Nucleus accumbens (tissue), 56 donors: Measurements from ENCODE around the gene ERAP2.
"Not testable (repeated sequence)": the region's sequence is repeated elsewhere in the genome, so short reads cannot be mapped to it uniquely, and the experiment has no call there.

Source experiments
- DNase-seq, 56 donors: peaks; one replicate each; lab custom pipeline; 2025; lab: John Stamatoyannopoulos, UW

Gene ERAP2, protein sequence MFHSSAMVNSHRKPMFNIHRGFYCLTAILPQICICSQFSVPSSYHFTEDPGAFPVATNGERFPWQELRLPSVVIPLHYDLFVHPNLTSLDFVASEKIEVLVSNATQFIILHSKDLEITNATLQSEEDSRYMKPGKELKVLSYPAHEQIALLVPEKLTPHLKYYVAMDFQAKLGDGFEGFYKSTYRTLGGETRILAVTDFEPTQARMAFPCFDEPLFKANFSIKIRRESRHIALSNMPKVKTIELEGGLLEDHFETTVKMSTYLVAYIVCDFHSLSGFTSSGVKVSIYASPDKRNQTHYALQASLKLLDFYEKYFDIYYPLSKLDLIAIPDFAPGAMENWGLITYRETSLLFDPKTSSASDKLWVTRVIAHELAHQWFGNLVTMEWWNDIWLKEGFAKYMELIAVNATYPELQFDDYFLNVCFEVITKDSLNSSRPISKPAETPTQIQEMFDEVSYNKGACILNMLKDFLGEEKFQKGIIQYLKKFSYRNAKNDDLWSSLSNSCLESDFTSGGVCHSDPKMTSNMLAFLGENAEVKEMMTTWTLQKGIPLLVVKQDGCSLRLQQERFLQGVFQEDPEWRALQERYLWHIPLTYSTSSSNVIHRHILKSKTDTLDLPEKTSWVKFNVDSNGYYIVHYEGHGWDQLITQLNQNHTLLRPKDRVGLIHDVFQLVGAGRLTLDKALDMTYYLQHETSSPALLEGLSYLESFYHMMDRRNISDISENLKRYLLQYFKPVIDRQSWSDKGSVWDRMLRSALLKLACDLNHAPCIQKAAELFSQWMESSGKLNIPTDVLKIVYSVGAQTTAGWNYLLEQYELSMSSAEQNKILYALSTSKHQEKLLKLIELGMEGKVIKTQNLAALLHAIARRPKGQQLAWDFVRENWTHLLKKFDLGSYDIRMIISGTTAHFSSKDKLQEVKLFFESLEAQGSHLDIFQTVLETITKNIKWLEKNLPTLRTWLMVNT

DNA sequence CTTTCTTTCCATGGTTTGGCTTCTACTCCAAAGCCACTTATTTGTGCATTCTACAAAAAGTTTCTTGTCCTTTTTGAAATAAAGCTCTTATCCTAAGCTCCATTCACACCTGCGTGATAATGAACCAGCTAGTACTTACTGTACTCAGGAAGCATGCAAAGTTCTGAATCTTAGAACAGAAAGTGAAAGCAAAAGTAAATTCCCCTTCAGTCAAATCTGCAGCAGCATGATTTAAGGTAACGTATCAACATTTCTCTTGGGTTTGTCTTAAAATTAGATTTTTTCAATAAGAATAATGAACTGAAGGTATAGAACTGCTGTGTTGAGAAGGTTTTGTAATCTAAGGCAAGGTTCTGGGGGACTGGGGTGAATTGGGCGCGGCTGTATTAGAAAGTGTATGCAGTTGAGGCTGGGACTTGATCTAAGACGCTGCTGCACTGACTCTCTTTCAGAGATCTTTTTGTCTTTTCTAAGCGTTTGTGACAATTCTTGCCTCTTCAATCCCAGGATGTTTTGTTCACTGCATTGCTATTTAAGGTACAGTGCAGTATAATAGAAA lies at the start of gene ERAP2:
TSS of gene ERAP2 (plus strand) at position 209 of the 559 bp plus-strand sequence. CDS start 3,186 bp downstream, outside the sequence.
- DNase-seq: peak in 7 of 56 donors; percentile 6 to 24 (median 20)

DNA sequence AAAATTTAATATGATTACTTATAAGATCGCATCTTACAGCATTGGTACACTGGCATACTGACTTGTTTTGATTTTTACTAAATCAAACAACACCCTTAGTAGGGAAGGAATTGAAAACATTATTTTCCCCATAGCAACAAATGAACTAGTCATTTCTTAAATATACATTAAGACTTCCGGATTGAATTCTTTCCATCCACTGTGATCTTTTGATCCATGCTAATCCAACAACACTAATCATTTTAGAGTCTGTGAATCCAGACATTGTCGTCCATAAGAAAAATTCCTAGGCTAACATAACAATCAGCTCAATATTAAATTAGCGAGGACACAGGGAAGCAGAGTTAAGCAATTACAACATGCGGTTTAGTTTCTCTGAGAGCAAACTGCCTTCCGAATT lies 47.0 kb upstream of the ERAP2 start:
- no peak for DNase-seq

DNA sequence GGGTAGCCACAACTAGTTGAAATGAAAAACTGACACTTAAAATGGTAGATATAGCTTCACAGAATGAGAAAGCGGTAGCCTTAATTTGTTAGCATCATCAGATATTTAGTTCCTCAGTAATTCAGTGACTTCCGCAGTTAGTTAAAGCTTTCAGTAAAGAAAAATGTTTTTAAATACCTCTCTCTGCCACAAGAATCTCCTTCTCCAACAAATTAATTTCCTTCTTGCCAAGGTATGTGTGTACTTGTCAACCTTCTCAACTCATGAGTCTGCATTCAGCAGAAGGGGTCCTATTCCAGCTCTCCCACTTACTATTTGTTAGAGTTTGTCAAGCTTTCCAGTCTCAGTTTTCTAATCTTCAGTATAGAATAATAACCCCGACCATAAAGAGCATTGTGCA lies 42.3 kb upstream of the ERAP2 start:
- no peak for DNase-seq

DNA sequence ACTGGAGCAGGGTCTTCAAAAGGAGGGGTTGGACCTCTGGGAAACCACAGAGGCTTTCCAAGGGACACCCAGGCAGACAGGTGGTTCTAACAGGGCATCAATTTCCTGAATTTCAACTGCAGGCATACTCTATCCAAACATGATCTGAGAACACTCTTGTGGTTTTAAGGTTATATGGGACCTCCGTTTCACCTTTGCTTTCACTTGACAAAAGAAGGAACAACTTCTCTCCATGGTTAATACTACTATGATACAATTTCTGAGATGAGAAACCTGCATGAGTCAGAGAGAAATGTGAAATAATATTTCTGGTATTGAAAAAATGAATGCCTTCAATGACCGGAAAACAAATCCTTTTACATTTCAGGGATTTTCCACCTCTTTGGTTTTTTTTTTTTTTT lies 40.5 kb upstream of the ERAP2 start:
- DNase-seq: no peak

DNA sequence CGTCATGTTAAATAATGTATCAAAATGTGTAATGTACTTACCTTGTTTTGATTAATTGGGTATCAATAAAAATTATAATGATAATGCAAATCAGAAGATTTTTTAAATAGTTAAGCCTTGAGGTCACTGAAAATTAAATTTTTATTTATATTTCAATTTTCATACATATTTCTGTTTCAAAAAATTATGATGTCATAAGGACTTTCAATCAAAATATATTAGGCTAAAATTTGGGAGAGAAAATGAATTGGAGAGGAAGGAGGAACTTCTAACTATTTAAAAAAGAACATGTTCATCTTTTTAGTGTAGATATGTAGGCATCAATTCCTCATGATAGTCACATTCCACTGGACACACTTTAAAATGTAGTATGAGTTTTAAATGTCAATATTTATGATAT lies 39.5 kb upstream of the ERAP2 start:
- no peak for DNase-seq

DNA sequence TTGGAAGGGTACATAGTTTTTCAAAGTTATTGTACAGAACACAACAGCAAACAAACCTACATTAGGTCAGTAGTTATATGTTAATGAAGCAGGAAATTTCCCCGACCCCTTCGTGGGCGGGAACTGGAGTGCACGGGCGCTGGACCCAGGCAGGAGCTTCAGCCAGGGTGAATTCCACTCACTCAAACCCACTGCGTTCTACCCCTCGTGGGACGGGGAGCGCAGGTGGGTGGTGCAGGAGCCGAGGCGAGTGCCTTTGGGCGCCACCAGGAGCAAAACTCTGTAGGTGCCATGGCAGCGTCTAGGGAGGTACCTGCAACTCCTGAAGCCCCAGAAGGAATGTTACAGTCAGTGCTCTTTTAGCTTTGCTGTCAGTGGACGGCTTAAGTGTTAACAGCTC lies 39.0 kb upstream of the ERAP2 start:
- no peak for DNase-seq

DNA sequence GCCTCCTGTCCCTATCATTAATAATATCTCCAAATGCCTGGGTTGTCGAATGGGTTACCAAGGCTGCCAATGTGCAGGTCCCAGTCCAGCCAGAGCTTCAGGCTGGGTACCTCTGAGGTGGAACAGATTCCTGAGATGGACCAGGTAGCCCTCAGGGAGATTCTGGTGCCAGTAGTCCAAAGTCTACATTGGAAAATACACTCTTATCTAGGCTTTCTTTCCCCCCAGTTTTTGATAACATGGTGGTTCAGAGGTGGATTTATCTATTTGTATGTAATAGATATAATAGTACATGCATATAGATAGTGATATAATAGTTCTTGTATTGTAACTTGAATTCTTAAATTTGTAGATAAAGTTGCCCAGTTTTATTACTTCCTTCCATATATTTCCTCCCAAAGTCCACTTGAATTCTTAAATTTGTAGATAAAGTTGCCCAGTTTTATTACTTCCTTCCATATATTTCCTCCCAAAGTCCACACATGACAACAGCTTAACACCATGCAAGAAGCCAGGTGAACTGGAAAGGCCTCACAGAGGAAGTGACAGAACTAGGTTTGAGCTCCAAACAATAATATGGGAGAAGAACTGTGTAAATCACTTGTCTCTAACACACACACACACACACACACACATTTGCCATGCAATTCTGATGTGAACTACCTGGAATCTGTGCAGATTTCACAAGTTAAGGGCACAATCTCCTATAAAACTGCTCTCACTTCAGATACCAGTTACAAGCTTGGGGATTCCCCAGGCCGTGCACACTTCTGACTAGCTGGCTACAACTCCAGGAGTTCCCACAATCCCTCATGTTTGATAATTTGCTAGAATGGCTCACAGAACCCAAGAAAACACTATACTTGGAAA lies 37.9 kb upstream of the ERAP2 start:
- no peak for DNase-seq

DNA sequence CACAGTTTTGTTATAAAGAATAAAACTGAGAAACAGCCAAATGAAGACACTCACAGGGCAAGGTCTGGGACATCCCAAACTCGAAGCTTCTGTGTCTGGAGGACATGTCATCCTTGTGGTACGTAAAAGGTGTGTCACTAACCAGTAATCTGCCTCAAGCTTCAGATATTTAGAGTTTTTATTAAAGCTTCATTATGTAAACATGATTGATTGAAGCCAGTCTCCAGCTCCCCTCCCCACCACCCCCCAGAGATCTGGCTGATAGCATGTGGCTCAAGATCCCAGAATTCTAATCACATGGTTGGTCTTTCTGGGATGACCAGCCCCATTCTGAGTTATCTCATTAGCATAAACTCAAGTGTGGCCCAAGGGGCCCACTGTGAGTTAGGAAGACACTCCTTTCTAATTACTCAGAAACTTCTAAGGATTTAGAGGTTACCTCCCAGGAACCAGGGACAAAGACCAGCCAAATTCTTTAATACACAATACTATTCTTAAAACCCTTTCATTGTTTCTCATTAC lies 37.2 kb upstream of the ERAP2 start:
- no peak for DNase-seq

DNA sequence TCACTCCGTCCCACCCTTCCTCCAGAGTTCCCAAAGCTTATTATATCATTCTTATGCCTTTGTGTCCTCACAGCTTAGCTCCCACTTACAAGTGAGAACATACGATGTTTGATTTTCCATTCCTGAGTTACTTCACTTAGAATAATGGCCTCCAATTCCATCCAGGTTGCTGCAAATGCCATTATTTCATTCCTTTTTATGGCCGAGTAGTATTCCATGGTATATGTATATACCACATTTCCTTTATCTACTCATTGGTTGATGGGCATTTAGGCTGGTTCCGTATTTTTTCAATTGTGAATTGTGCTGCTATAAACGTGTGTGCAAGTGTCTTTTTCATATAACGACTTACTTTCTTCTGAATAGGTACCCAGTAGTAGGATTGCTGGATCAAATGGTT lies 34.4 kb upstream of the ERAP2 start:
- DNase-seq: not testable (repeated sequence)

DNA sequence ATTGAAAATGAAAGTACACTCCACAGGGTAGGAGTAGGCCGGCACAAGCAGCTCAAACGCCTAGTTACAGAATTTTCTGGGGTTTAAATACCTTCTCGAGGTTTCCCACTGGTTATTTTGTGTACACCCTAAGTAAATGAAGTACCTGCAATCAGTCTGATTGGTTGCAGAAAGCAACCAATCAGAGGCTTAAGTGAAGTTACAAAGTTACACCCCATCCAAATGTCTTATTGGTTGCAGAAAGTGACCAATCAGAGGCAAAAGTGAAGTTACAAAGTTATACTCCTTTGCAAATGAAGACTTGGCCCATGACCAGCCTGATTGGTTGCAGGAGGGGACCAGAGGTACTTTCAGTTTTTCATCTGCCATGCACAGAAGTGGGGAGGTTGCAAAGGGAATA lies 33.2 kb upstream of the ERAP2 start:
- no peak for DNase-seq

DNA sequence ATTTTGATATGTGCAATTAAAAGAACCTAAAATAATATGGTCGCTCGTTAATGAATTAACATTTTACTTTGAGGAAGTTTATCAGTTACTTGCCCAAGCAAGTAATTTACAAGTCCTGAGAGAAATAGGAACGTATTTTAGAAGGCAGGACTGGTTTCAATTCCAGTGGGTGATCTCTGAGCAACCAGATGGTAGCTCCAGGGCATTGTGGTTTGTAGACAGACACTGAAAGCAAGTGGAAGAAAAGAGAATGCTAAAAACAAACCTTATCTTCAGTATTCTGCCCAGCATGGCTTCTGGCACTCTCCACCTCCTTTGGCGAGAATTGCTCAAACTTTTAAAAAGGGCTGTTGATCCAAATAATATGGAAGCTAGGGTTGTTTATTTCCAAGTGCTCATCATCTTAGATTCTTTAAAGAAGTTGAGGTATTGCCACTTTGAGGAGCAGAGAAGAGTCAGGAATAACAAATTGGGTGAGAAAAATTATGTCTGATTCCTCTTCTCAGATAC lies 31.8 kb upstream of the ERAP2 start:
- no peak for DNase-seq

DNA sequence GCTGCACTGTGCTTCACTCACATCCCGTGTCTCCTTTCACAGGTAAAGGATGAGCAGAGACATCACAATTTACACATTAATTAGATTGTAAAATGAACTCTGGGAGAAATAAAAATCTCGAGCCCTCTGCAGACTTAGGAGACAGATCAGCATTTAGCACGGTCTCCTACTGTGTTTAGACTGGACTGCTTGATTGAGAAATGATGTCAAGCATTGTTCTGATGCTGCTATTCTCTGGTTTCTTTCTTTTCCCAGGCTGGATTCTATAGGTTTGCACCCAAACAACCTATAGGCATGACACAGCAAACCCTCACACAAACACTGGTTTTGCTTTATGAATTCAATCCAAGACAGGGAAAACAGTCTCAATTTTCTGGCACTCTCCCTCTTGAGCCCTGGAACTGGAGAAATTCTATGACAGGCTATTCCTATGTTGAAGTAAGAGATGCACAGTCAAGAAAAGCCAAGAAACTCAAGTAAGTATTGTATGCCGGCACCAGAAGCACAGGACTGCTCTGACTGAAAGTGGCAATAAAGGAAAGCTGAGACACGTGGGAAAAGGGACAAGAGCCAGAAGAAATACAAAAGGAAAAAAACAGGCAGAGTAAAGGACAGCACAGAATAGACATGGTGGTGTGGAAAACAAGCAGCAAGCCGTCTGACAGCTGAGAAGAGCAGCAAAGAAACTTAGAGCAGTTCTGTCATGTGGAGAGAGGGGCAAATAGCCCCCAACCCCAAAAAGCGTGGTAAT lies 24.8 kb upstream of the ERAP2 start:
- no peak for DNase-seq

DNA sequence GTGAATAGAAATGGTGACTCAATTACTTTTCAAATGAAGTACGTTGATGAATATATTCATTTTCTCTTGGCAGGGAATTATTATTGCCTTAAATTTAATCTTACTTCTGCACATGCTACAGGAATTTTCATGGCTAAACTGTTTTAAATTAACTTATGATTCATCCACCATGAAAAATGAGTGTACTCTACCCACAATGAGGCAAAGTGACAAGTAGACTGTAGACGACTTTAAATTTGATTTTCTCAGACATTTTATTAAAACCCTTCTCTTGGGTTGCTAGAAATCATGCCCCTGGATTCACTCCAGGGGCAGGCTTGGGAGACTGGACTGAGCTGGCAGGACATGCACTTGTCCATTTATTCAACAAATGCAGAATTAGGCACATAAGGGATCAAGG lies 23.5 kb upstream of the ERAP2 start:
- DNase-seq: peak in 1 of 56 donors; percentile 5

DNA sequence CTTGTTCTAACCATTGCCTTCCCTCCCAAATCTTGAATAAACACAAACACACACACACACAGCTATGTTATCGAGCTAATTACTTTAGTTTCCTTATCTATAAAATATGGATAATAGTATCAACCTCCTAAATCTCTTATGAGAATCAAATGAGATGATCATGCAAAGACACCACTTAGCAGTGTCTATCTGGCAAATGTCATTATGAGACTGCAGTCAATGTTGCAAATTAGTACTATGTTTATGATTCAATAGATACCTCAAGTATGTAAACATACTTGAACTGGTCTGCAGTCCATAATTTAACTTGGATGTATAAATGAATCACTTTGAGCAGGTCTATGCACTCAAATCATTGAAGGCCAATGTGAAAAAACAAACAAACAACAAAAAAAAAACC lies 22.2 kb upstream of the ERAP2 start:
- DNase-seq: no peak

DNA sequence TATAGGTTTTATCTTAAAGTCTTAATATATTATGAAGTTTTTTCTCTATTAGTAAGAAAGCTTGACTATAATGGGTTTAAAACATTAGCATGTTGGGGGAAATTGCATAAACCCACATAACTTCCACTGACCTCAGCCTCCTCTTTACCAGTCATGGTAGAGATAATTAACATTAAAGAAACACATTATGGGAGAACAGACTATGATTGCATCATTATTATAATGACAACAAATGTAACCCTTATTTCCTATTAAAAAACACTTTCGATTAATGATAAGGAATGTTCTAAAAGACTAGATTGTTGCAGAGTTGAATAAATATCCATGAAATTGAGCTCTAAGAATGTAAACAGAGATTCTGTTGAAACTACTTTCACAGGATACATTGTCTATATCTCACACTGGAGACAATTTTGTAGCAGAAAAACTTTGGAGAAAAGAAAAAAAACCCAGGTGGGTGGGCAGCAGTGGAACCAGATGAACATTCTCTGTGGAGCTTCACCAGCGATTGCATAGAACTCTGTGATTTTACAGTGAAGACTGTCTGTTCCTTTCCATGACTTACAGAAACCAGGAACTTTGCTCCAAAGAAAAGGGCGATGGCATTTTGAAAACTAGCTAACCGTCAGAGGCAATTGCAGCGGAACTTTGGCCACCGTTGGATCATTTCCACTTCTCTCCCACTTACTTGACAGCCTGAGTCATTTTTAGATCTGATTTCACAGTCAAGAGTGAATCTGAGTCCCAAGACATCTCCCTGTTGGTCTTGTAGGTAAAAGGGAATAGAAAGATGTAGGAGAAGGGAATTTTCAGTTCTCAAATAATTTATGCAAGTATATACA lies 21.0 kb upstream of the ERAP2 start:
- DNase-seq: no peak

DNA sequence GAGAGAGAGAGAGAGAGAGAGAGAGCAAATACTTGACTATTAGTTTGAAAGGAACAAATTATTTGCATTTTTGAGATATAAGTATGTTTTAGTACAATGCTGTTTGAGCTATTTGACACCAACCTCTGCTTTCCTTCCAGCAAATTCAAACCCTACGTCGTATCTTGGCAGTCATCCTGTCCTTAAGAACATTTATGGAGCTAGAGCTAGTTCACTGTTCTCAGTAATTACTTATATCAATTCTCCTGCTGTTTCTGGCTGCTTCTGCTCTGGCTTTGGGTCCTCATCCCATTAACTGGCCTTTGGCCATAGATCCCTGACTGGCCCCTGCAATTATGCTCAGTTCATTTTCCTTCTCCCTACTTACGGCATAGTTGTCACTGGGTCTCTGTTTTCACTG lies 19.9 kb upstream of the ERAP2 start:
- DNase-seq: no peak

DNA sequence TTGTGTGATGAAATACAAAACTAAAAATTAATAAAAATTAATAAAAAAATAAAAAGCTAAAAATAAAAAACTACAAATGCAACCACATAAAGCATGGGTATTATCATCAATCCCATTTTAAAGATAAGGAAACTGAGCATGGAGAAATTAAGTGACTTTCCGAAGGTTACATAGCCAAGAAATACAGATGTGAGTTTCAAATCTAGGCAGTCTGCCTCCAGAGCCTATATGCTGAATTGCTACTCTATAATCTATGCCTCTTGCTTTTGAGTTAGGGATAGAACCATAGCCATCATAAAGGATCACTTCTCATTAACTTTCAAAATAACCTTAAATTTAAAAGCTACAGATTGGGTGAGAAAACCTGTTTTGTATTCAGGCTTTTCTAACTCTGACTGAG lies 18.8 kb upstream of the ERAP2 start:
- no peak for DNase-seq

DNA sequence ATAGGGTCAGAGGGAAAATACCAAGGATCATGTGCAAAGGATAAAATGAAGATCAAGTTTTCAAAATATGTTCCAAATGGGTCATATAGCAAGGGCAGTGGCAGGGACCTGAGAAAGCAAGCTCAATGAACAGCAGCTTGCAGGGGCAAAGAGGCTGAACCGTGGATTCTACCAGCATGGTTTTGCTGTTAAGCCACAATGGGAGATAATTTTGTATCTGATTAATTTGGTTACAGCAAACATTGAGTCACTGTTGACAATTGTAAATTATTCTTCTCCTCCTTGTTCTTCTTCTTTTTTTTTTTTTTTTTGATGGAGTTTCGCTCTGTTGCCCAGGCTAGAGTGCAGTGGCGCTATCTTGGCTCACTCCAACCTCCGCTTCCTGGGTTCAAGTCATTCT lies 18.4 kb upstream of the ERAP2 start:
- DNase-seq: no peak
